HG03354 (cell line): Measurements from ENCODE around the gene BMPR1A.
"Not testable (repeated sequence)": the region's sequence is repeated elsewhere in the genome, so short reads cannot be mapped to it uniquely, and the experiment has no call there.

ENCODE experiments used
- ATAC-seq: cut with Tn5 transposase; IDR thresholded peaks from one replicate; pipeline ENCODE4 v1.9.1; 2021; ENCODE audit warnings: mild to moderate bottlenecking; ENCODE audit not compliant: unreplicated experiment, poor library complexity, severe bottlenecking

Gene BMPR1A

DNA sequence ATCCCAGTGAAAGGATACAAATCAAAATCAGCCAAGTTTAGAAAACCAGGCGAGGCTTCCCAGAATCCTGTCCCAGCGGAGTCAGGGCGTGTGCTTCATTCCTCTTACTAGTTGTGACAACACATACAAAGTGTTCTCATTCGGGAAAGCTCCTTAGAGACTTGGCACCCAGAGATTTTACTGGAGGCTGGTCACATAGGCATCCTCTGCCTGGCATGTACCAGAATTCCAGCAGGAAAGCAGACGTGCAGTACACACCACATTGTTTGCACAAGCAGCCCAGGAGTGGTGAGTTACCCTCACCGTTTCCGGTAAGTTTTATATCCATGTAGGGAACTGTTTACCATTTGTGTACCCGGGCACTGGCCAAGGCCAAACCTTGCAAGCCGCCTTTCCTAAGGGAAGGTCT is 166.1 kb downstream of the BMPR1A start:
- ATAC-seq = no peak

DNA sequence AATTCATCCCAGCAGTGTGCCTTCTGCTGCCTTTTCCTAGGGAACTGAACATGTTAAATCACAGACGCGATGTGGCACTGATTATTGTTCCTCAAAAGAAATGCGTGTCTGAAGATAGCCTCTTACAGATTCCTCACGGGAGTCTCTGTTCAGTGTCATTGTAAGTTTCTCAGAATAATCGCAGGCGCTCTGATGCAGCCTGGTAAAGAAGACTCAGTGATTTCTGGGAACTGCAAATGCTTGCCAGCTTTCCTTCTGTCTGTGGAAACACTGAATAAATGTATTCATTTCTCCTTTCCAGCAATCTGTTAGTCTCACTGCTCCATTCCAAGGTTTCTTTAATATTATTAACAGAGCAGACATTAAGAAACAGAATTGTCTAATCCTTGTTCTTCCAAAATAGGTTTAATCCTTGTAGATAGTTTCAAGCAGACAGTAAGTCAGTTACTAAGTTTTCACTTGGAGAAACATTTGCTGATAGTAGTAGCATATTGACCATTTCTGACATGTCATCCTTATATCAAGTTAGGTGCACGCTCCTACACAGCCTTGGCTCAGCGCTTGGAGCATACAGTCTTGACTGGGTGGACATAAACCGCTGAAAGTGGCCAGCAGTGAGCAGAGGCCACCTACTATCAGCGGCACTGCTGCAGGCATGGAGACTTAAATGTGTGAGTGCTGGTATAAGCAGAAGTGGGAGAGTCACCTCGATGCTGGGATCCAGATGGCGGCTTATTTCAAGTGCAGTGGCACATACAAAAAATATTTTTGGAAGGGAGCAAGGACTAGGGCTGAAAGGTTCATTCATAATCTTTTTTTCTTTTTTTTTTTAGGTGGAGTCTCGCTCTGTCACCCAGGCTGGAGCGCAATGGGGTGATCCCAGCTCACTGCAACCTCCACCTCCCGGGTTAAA is 173.3 kb downstream of the BMPR1A start:
- no peak for ATAC-seq

DNA sequence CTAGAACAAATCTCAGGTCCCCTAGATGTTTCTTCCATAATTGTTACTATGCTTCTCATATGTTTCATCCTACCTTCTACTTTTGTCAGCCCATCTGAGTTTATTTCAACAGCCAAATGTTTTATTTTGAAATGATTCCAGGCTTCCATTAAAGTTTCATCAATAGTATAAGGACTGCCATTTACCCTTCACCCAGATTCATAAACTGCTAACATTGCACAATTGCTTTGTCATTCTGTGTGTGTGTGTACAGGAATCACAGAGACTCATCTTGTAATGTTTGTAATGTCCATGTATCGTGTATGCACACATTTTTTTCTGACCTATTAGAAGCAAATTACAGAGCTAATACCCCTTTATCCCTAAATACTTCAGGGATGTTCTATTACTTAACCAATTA is 175.5 kb downstream of the BMPR1A start:
- ATAC-seq = no peak

DNA sequence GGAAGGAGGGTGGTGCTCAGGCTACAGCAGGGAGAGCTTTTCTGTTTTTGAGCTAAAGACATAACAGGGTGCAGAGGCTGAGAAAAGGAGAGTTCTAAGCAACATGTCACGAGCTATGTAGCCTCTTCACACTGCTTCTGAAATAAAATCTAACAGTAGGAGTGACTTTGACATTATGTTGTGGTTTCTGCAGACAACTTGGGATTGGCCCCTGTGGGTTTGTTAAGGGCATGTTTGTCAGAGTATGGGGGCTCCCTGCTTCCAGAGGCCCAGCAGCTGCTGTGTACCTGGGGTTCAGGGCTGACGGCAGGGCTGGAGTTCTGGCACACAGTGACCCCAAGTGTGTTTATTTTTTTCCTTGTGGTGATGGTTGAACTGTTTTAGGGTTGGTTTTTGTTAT is 176.3 kb downstream of the BMPR1A start:
- ATAC-seq = no peak

DNA sequence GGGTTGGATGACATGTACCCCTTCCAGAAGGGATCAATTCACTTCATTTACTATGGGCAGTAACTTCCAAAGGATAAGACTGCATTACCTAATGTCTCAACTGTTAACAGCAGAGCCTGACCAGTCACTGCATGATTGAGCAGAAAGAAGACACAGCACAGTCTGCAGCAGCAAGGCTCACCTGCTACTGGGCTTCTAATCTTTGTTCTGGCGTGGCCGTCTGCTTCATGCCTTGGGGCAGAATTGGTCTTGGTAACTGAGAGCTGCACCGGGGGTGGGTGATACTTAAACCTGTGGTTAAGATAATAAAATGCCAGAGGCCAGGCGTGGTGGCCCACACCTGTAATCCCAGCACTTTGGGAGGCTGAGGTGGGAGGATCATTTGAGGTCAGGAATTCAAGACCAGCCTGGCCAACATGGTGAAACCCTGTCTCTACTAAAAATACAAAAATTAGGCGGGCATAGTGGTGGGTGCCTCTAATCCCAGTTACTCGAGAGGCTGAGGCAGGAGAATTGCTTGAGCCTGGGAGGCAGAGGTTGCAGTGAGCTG is 177.8 kb downstream of the BMPR1A start:
- not testable (repeated sequence) for ATAC-seq

DNA sequence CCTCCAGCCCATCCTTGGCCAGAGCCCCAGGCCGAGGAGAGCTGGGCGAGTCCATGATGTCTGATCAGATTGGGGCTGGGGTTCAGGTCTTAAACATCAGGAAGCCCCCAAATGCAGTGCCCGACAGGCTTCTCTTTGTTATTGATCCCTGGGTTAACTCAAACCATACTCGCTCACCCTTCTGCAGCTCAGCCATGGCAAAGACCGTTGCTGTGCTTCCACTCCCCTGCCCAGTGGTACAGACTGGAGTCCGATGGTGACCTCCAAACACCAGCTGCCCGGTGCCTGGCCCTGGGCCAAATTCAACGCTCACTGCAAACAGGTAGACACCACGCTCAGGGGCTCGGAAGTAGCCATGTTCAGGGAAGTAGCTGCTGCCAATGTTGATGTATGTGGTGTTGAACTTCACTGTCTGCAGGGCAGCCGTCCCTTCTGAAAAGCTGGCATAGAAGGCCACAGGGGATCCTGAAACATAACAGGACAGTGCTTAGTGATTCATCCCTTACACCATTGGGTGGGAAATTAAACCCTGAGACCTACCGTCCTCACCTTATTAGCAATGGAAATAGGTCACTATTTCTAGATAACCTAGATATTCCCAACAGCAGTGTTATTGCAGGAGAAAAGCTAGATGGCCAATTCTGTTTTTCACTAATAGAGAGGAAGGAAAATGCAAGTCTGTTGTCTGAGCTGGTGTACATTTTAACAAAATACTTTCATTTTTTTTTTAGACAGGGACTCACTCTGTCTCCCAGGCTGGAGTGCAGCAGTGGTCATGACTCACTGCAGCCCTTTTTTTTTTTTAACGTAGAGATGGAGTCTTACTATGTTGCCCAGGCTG is 180.5 kb downstream of the BMPR1A start:
- no peak for ATAC-seq

DNA sequence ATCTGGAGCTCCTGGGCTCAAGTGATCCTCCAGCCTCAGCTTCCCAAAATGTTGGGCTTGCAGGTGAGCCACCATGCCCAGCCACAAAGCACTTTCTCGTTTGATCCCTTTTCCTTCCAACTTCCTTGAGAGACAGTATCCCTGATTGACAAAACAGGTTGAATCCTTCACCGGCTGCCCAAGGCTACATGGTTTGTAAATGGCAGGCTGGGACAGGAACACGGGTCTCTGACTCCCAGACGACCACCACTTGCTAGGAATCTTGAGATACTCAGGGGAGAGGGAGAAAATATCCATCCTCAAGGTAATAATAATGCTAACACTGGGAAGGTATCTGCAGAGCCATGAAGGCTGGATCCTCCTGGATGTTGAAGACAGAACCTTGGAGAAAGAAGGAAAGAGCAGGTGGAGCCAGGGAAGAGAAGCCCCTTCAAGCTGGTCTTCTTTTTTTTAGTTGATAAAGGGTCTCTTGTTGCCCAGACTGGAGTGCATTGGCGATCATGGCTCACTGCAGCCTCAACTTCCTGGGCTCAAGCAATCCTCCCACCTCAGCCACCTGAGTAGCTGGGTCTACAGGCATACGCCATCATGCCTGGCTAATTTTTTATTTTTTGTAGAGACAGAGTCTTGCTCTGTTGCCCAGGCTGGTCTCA is 181.2 kb downstream of the BMPR1A start:
- ATAC-seq = no peak

DNA sequence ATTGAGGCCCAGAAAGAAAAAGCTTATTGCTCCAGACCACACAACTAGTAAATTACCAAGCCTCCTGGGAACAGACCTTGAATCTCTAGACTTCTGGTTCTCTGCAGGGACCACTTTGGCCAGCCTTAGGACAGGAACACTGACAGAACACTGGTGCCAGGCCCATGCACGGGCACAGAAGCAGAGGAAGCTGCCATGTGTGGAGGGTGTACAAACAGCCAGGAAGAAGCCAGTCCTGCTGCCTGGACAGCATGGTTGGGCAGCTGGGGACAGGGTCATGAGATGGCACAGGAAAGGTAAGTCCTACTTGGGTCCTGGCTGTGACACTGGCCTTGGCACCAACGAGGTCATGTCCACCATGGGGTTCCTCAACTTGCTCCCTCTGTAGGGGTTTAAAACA is 181.8 kb downstream of the BMPR1A start:
- ATAC-seq = no peak

DNA sequence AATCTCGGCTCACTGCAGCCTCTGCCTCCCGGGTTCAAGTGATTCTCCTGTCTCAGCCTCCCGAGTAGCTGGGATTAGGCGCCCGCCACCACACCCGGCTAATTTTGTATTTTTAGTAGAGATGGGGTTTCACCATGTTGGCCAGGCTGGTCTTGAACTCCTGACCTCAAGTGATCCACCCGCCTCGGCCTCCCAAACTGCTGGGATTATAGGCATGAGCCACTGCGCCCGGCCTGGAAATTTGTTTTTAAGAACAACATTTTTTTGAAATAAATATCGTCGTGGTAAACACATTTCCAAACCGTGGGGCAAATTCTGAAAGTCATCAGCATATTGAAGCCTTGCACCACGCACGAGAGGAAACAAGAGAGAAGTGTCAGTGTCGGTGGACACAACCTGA is 183.7 kb downstream of the BMPR1A start:
- ATAC-seq = not testable (repeated sequence)

DNA sequence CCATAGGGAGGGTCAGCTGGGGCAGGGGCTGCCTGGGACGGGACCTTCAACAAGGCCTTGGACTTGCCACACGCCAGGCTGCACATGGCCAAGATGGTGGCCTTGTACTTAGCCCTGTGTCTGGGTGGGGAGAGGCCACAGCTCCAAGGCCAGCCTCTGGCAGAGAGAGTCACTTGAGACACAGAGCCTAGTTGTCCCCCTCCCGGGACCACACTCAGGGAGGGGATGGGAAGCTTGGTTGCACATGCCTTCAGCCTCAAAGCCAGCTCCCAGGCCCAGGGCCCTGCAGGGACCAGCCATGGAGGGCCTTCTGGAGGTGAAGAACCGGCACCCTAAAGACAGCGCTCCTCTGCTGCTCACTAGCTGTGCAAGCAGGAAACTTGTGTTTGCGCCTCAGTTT is 184.3 kb downstream of the BMPR1A start:
- no peak for ATAC-seq

DNA sequence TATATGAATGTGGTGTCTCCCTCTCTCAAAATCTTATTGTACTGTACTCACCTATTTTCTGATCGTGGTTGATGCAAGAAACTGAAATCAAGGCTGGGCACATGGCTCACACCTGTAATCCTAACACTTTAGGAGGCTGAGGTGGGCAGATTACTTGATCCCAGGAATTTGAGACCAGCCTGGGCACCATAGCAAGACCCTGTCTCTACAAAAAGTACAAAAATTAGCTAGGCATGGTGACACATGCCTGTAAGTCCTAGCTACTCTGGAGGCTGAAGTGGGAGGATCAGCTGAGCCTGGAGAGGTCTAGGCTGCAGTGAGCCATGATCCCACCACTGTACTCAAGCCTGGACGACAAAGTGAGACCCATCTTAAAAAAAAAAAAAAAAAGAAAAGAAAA is 185.0 kb downstream of the BMPR1A start:
- ATAC-seq = no peak

DNA sequence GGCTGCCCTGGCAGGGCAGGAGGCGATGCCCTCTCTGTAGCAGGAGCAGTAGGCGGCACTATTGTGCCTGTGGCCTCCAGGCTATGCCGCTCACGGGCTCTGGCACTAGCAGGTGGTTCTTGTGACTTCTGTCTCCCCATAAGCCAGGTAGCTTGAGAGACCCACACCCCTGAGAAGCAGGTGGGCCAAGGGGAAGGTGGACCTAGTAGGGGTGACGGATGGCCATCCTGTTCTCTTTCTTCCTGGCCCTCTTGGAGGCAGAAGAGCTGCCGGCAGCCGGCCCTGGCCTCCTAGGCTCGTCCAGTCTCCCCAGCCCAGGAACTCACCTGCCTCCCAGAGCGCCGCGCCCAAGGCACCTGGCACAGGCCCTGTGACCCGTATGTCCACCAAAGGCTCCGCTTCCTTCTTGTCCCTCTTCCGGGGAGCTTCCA is 185.6 kb downstream of the BMPR1A start:
- no peak for ATAC-seq

DNA sequence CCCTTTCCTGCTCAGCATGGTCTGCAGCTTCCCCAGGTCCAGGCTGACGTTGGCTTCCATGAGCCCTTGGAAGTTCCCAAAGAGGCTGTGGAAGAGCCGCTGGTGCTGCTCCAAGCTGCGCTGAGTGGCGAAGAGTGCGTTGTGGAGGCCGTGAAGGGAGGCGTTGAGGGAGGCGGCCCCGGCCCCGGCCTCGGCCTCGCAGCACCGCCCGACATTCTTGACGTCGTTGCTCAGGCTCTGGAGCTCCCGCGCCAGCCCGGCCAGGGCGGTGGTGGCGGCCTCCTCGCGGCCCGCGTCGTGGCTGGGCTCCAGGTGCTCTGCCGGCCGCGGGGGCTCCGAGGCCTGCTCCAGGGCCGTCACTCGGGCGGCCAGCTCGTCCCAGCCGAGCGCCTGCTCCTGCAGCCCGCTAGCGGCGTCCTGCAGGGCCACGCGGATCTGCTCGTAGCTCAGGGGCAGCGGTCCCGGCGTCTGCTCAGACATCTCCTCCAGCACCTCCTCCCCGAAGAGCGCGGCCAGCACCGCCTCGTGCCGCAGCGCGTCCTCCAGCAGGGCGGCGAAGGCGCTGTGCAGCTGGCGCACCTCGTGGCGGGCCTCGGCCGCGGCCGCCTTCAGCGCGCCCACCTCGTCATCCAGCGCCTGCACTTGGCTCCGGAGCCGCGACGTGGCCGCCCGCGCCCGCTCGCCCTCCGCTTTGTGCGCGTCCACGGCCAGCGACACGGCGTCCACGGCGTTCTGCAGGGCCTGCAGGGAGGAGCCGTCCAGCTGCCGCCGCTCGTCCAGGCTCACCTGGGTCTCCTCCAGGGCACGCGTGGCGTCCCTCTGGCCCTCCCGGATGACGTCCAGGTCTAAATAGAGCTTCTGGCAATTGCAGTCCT is 186.3 kb downstream of the BMPR1A start:
- ATAC-seq = no peak

DNA sequence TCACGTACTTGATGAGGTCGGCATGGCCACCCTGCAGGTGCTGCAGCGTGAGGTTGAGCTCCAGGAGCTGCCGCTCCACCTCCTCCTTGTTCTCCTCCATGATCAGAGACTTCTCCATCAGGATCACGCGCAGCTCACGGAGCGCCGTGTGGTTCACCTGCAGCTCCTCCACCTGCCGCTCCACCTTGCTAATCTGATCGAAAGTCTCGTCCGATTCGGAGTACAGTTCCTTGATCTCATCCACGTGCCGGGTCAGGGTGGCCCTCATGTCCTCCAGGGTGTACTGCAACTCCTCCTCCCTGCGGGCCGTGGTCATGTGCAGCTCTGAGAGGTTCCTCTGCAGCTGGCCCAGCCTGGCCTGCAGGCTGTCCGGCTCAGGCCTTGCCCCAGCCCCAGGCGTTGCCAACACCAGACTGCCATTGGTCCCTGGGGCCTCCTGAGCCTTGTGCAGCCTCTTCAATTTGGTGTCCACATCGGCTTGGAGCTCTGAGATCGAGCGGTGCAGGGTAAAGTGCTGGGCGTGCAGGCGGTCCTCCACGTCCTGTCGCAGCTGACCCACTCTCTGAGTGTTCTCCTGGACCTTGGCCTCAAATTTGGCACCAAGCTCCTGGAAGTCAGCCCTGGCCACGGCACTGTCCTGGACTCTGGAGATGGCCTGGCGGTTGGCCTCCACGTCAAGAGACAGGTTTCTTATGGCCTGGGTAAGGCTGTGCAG is 187.1 kb downstream of the BMPR1A start:
- no peak for ATAC-seq

DNA sequence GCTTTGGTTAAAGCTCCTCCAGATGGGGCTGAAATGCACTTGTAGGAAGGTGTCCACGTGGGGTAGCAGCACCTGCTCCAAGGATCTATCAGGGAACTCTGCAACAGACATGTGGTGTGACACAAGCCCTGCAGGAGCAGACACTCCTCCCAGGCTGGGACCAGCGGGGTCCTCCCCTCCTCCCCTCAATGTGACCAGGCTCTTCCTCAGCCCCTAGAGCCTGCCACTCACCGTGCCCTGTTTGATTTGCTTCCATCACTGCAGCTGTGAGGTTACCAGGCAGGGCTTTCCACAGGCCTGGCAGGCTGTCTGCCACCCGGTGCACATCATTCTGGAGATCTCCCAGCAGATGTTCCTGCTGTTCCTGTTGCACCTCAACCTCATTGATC is 187.6 kb downstream of the BMPR1A start:
- ATAC-seq = no peak

DNA sequence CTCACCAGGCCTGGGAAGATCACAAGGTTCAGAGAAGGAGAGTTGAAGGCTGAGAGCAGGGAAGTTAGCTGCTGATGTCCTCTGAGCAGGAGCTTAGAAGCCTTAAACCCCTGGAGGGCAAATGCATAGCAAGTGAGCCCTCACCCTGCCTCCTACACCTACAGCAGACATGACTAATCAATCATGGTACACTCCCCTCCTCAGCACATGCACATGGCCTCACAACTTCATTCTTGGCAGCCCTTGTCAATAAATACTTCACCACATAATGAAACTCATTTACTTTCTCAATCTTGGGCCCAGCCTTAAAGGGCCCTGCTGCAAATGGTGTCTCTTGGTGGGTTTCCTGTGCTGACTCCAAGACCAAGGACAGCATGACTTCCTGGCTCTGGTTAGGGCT is 188.1 kb downstream of the BMPR1A start:
- no peak for ATAC-seq

DNA sequence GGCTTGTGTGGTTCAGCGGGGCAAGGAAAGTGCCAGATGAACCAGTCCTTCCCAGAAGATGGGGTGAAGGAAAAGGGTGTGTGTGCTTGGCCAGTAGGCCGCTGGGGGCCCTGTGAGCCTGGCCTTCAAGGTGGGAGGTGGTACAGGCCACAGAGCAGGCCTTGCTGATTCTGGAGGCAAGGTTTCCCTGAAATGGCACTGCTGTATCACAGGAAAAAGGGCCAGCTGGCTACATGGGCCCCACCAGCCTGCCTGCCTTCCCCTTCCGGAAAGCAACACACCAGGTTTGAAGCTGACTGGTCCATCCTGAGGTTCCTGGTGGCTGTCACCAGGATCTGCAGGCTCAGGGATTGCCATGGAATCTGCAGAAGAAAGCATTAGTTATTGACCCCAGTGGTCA is 188.5 kb downstream of the BMPR1A start:
- no peak for ATAC-seq

DNA sequence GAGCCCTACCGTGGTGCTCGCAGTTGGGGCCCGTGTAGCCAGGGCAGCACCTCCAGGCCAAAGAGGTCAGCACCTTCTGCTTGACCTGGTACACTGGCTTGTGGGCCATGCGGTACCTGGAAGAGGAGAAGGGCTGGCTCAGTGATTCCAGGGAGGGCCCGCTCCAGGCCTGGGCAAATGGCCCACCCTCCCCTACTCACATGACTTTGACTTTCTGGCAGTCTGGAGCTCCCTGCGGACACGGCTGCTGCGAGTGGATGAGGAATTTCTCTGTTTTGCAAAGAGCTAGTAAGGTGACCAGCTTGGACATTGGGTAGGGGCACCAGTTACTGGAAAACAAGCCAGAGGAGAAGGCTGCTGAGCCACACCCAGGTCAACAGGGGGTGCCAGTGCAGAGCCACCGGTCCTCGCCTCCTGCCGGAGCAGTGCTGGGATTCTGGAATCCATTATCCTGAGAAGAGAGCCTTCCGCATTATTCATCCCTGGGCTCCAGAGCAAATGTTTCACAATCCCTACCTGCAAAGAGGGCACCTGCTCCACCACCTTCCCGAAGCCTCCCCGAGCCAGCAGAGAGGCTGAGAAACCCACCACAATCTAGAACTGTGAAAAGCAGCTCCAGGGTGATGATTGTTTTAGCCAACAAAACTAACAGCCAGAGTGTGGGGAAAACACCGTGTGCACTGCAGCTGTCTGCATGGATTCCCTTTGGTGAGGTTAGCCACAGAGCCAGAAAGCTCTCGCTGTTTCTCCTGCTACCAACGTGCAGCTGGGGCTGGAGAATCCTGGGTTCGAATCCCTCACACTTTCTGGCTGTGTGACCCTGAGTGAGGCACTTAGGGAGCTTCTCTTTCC is 189.2 kb downstream of the BMPR1A start:
- ATAC-seq = no peak
